ENCODE results near the gene EGFL7. TPM values are rescaled to one million over a fixed set of nuclear protein-coding genes. Genes with fewer than 3 reads are reported as not detected.

The EGFL7 gene
- total RNA-seq, 1 experiment from 2014 or later, result 38.0 TPM

GRCh38 chr9:136650648-136651047 lies 12.1 kb upstream of the EGFL7 start:
- Histone ChIP-seq H2AFZ (ENCODE audit: low read length) (no peak overlapping the region), H4K20me1 (ENCODE audit: control insufficient read depth, insufficient read depth, insufficient read length) (no peaks in the 10 kb centered on the region), H3K23ac (ENCODE audit: insufficient read length, low read depth, low read length) (no peak overlapping the region), H2AK5ac (ENCODE audit: insufficient read length, low read length) (no peak overlapping the region), H3K18ac (ENCODE audit: insufficient read length, low read depth, low read length) (no peak overlapping the region), H3K56ac (ENCODE audit: insufficient read length, low read depth, low read length) (no peak overlapping the region), H2BK20ac (ENCODE audit: low read depth, low read length, poor library complexity, severe bottlenecking) (no peak overlapping the region), H2BK12ac (ENCODE audit: insufficient read length, low read depth, low read length) (no peak overlapping the region), H3K9ac (ENCODE audit: extremely low read depth, insufficient read length, low read length) (no peak overlapping the region), H2BK15ac (ENCODE audit: low read depth, low read length) (no peak overlapping the region), H4K8ac (replicated peaks; ENCODE audit: insufficient read length, low read depth, low read length) (no peak overlapping the region), H3K27ac (ENCODE audit: insufficient read length, low read depth, low read length) (no peak overlapping the region), H4K5ac (ENCODE audit: insufficient read length, low read depth, low read length) (no peak overlapping the region), H2BK5ac (ENCODE audit: insufficient read length, low read length) (no peak overlapping the region), H3T11ph (ENCODE audit: low read length) (no peak overlapping the region), H3K79me2 (ENCODE audit: insufficient read depth, low read length) (no peaks in the 10 kb centered on the region), H2BK120ac (ENCODE audit: low read depth, low read length, poor library complexity, severe bottlenecking) (no peak overlapping the region), H3K4me1 (ENCODE audit: insufficient read depth, low read length) (no peaks in the 10 kb centered on the region), H3K9me3 (ENCODE audit: control insufficient read depth, low read depth, low read length) (no peaks in the 10 kb centered on the region), H3K14ac (ENCODE audit: insufficient read depth, low read length) (no peak overlapping the region; the same call in 1 of the 2 replicates), H3K4me2 (ENCODE audit: insufficient read depth, insufficient read length, low read length) (no peak overlapping the region), H3K27me3 (ENCODE audit: insufficient read depth, low read length) (no peaks in the 10 kb centered on the region), H3K4ac (ENCODE audit: low read depth, low read length) (no peak overlapping the region), H3K79me1 (ENCODE audit: insufficient read depth, low read depth, low read length, poor library complexity, severe bottlenecking) (no peaks in the 10 kb centered on the region), H4K91ac (ENCODE audit: insufficient read length, low read depth, low read length) (no peak overlapping the region), H3K23me2 (ENCODE audit: insufficient read length, low read depth, low read length, poor library complexity, severe bottlenecking) (no peaks in the 10 kb centered on the region)
- no peaks in the 10 kb centered on the region for H3K36me3 Mint-ChIP-seq (ENCODE audit: insufficient read depth in 1 of 3, low read depth in 3 of 3)
- no CpG with 5 or more reads among the region's 10 CpGs for WGBS (ENCODE audit: extremely low coverage, insufficient read length, low lambda C conversion rate)
- H3K4me3 Mint-ChIP-seq, result no peak overlapping the region
- H3K4me1 Mint-ChIP-seq, result peaks cover 0 to 6% of the 10 kb centered on the region in 2 experiments; a peak in 1 of 4 replicates
- no peak overlapping the region for H3K27ac Mint-ChIP-seq
- no peak for DNase-seq
- no peaks in the 10 kb centered on the region; a peak in 1 of 5 replicates for H3K9me3 Mint-ChIP-seq
- TF ChIP-seq CTCF (conservative IDR thresholded peaks at IDR 0.05), result no peak
- H3K27me3 Mint-ChIP-seq (ENCODE audit: low read depth), result no peaks in the 10 kb centered on the region; the same call in 1 of the 2 replicates

Measured in H9 (cell line).